A673 (cell line): Measurements from ENCODE around the gene BNC2. TPM values are rescaled to one million over a fixed set of nuclear protein-coding genes. Genes with fewer than 3 reads are reported as not detected.
A peak's percentile ranks its signal among the peaks of the same experiment; 100 is the strongest.

Experiments
- BruUV-seq: library from RNA; stranded (reverse); fragments of 400-500 nt; replicated peaks from 2 replicates; lab custom pipeline; 2021; lab: Mats Ljungman, UMichigan
- CTCF ChIA-PET: fragments of 300-600 bp; sonication (Branson Sonifier 250); formaldehyde crosslinking; loops from one replicate; lab custom pipeline; 2022; ENCODE audit warnings: antibody characterized with exemption; lab: Charles Lee
- POLR2A ChIA-PET: fragments of 300-600 bp; sonication (Branson Sonifier 250); formaldehyde crosslinking; loops from one replicate; lab custom pipeline; 2022; ENCODE audit warnings: antibody characterized with exemption; ENCODE audit not compliant: low non-redundant PET; lab: Charles Lee
- DNase-seq: peaks from one replicate; pipeline ENCODE4 v3.0.0-alpha.2; 2015; ENCODE audit warnings: low spot score
- H3K27ac ChIP-seq: fragments of 200-600 bp; sonication (generic); 2 replicates; pipeline ENCODE4 v1.5.1; 2016; ENCODE audit warnings: mixed run types, low read depth, mild to moderate bottlenecking, mixed read lengths, antibody characterized with exemption, low read length; ENCODE audit not compliant: poor library complexity, severe bottlenecking
- H3K27me3 ChIP-seq: fragments of 200-600 bp; sonication (generic); replicated peaks from 2 replicates; pipeline ENCODE4 v1.6.1; 2017; ENCODE audit warnings: mixed run types, low read depth, mild to moderate bottlenecking, mixed read lengths, antibody characterized with exemption, low read length; ENCODE audit not compliant: insufficient read depth, poor library complexity
- H3K36me3 ChIP-seq: fragments of 200-600 bp; sonication (generic); 2 replicates; pipeline ENCODE4 v1.6.1; 2016; ENCODE audit warnings: mixed run types, mild to moderate bottlenecking, mixed read lengths, antibody characterized with exemption, low read length; ENCODE audit not compliant: insufficient read depth, poor library complexity, severe bottlenecking
- H3K4me1 ChIP-seq: fragments of 200-600 bp; sonication (generic); 2 replicates; pipeline ENCODE4 v1.6.1; 2017; ENCODE audit warnings: mixed run types, mild to moderate bottlenecking, mixed read lengths, antibody characterized with exemption, low read length; ENCODE audit not compliant: insufficient read depth, poor library complexity, severe bottlenecking
- H3K4me3 ChIP-seq: fragments of 200-600 bp; sonication (generic); 2 replicates; pipeline ENCODE4 v1.5.1; 2016; ENCODE audit warnings: low read depth, mixed run types, mild to moderate bottlenecking, mixed read lengths, low read length; ENCODE audit not compliant: poor library complexity, severe bottlenecking
- H3K9me3 ChIP-seq: fragments of 200-600 bp; sonication (generic); 2 replicates; pipeline ENCODE4 v1.6.1; 2016; ENCODE audit warnings: mixed run types, low read depth, mild to moderate bottlenecking, mixed read lengths, antibody characterized with exemption, low read length; ENCODE audit not compliant: poor library complexity, severe bottlenecking
- CTCF ChIP-seq: fragments of 300-800, 200-600 bp; sonication (generic); conservative IDR thresholded peaks from 2 replicates; pipeline ENCODE4 v1.5.1; 2017; ENCODE audit warnings: low read depth, mild to moderate bottlenecking, antibody characterized with exemption, low read length, moderate library complexity, mixed read lengths
- EZH2 ChIP-seq: fragments of 200-600 bp; sonication (generic); IDR thresholded peaks from 2 replicates; pipeline ENCODE4 v1.6.1; 2017; ENCODE audit warnings: borderline replicate concordance, low read depth, mild to moderate bottlenecking, mixed read lengths, antibody characterized with exemption, low read length; ENCODE audit not compliant: poor library complexity, severe bottlenecking
- intact Hi-C: fragments of 100-400 bp; cut with micrococcal nuclease; formaldehyde crosslinking; loops from one replicate; pipeline ENCODE4 v1.10.0; 2022; ENCODE audit not compliant: unreplicated experiment
- total RNA-seq: library from RNA; stranded (reverse); gene quantifications from 2 replicates; pipeline ENCODE4 v1.2.3, GENCODE V29; 2021

BNC2 gene
- total RNA-seq, 1 experiment from 2014 or later: 0.45 TPM

DNA sequence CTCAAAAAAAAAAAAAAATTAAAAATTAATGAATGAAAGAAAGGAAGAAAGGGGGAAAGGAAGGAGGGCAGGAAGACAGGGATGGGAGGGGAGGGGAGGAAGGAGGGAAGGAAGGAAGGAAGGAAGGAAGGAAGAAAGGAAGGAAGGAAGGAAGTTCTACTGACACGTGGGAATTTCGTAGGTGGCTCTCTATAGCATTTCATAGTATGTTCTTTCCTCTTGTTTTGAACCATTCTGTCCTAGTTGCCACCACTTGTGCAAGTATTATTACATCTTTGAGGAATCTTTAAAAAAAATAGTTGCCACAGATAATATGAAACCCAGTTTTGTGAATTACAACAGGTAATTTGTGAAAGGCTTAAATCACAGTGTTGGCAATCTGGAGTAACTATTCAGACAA is 253.8 kb downstream of the BNC2 start:
- ChIA-PET POLR2A (no interaction called here), CTCF (interaction anchor here (0.6 kb wide), 1 partner anchor 187 kb away, joined by 4 read pairs; no protein-coding TSS in a partner anchor)
- DNase-seq: peak; percentile 4
- Histone ChIP-seq H3K9me3 (no peaks in the 10 kb centered on the region), H3K36me3 (no peaks in the 10 kb centered on the region), H3K27me3 (no peaks in the 10 kb centered on the region), H3K27ac (no peak overlapping the region), H3K4me3 (no peak overlapping the region), H3K4me1 (peaks cover 6% of the 10 kb centered on the region)
- no TSS peak for BruUV-seq
- no peak for TF ChIP-seq EZH2
- no peak for TF ChIP-seq CTCF
- intact Hi-C loops: loop anchor here (10.0 kb wide), 1 partner anchor 732 kb away; no protein-coding TSS in a partner anchor

GRCh38 chr9:16615451-16615850 is 255.0 kb downstream of the BNC2 start:
- TF ChIP-seq CTCF (no peak), EZH2 (no peak)
- no peaks in the 10 kb centered on the region for H3K36me3 ChIP-seq
- CTCF ChIA-PET: no interaction called here
- no peak overlapping the region for H3K4me3 ChIP-seq
- no peaks in the 10 kb centered on the region for H3K27me3 ChIP-seq
- H3K4me1 ChIP-seq: peaks cover 6% of the 10 kb centered on the region
- H3K27ac ChIP-seq: no peak overlapping the region
- POLR2A ChIA-PET: no interaction called here
- no peaks in the 10 kb centered on the region for H3K9me3 ChIP-seq
- BruUV-seq: no TSS peak
- peak; percentile 10 for DNase-seq
- intact Hi-C loops: loop anchor here (10.0 kb wide), 1 partner anchor 731 kb away; no protein-coding TSS in a partner anchor

- no peak for DNase-seq
- Histone ChIP-seq H3K36me3 (no peaks in the 10 kb centered on the region), H3K9me3 (no peaks in the 10 kb centered on the region), H3K27me3 (no peaks in the 10 kb centered on the region), H3K27ac (no peak overlapping the region), H3K4me3 (no peak overlapping the region), H3K4me1 (peaks cover 3% of the 10 kb centered on the region)
- ChIA-PET CTCF (no interaction called here), POLR2A (no interaction called here)
- intact Hi-C loops: loop anchor here (10.0 kb wide), 1 partner anchor 729 kb away; no protein-coding TSS in a partner anchor
- no peak for TF ChIP-seq CTCF
- no peak for TF ChIP-seq EZH2
- BruUV-seq: no TSS peak
These were observed 256.9 kb downstream of the BNC2 start for GRCh38 chr9:16613605-16614004.
